T-helper 1 cell treated with Interleukin-12 subunit alpha and Interleukin-12 subunit beta and Interleukin-4 antibody, amounts not matched to agents 30 μg/mL and 1 μg/mL, for 36 hours (primary cell): ENCODE measurements around the gene SLMAP.

Experiments
- H3K27ac Mint-ChIP-seq: one replicate; pipeline ENCODE4 v1.8.0; 2021; ENCODE audit warnings: mild to moderate bottlenecking, mixed read lengths
- H3K27me3 Mint-ChIP-seq: one replicate; pipeline ENCODE4 v1.8.0; 2021; ENCODE audit warnings: low read depth, mixed read lengths
- H3K36me3 Mint-ChIP-seq: one replicate; pipeline ENCODE4 v1.8.0; 2021; ENCODE audit warnings: low read depth, mixed read lengths
- H3K4me1 Mint-ChIP-seq: one replicate; pipeline ENCODE4 v1.8.0; 2021; ENCODE audit warnings: low read depth, mixed read lengths
- H3K4me3 Mint-ChIP-seq: one replicate; pipeline ENCODE4 v1.8.0; 2021; ENCODE audit warnings: mild to moderate bottlenecking, moderate library complexity, mixed read lengths
- H3K9me3 Mint-ChIP-seq: one replicate; pipeline ENCODE4 v1.8.0; 2021; ENCODE audit warnings: mixed read lengths

SLMAP gene

DNA sequence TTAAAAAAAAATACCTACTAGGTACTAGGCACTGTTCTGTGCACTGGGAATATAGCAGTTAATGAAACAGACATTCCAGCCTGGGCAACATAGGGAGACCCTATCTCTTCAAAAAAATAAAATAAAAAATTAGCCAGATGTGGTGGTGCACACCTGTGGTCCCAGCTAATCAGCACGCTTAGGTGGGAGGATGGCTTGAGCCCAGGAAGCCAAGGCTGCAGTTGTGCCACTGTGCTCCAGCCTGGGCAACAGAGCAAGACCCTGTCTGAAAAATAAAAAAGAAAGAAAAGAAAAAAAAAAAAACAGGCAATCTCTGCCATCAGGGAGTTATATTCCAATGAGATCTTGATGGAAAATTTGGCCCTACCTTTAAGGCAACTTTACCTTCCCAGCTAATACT, 137.0 kb downstream of the SLMAP start:
- Mint-ChIP-seq H3K4me1 (no peaks in the 10 kb centered on the region), H3K36me3 (peaks cover 7% of the 10 kb centered on the region), H3K27ac (no peak overlapping the region), H3K9me3 (no peaks in the 10 kb centered on the region), H3K4me3 (no peak overlapping the region), H3K27me3 (no peaks in the 10 kb centered on the region)

DNA sequence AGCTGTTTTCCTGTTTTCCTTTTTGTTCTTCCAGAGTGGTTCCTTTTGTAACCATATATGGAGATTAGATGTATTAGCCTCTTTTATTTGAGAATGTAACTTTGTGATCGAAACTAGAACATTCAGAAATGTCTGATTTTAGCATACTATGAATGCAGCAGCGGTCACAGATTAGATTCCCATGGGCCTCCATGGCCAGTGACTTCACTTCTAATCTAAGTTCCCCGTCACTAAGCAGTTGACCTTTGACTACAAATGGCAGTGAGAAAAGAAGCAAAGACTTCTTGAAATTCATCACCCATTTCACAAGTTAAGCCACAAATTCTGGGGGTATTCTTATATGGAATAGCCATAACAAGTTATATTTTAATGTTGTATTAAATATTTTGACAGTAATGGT, 137.6 kb downstream of the SLMAP start:
- Mint-ChIP-seq H3K4me1 (no peaks in the 10 kb centered on the region), H3K9me3 (no peaks in the 10 kb centered on the region), H3K36me3 (peaks cover 7% of the 10 kb centered on the region), H3K27me3 (no peaks in the 10 kb centered on the region), H3K4me3 (no peak overlapping the region), H3K27ac (no peak overlapping the region)

DNA sequence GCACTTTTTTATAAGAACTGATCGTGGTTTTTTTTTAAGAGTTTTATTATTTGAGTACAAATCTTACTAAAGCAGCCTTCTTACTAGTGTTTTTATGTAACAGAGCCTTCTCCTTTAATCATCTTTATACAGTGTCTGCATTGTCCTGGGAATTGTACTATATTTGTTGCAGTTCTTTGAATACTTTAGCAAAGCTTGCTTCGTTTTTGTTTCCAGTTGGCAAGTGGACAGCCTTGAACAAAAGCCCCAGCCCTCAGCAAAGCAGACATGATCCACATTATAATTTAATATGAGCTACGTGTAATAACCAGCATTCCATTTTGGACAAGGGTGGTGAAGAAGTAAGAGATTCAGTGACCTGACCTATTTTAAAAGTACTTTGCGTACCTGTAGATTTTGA, 139.9 kb downstream of the SLMAP start:
- peaks cover 2% of the 10 kb centered on the region for H3K4me1 Mint-ChIP-seq
- peaks cover under 1% of the 10 kb centered on the region for H3K9me3 Mint-ChIP-seq
- no peaks in the 10 kb centered on the region for H3K27me3 Mint-ChIP-seq
- H3K27ac Mint-ChIP-seq, result no peak overlapping the region
- H3K4me3 Mint-ChIP-seq, result no peak overlapping the region
- H3K36me3 Mint-ChIP-seq, result peaks cover 12% of the 10 kb centered on the region

DNA sequence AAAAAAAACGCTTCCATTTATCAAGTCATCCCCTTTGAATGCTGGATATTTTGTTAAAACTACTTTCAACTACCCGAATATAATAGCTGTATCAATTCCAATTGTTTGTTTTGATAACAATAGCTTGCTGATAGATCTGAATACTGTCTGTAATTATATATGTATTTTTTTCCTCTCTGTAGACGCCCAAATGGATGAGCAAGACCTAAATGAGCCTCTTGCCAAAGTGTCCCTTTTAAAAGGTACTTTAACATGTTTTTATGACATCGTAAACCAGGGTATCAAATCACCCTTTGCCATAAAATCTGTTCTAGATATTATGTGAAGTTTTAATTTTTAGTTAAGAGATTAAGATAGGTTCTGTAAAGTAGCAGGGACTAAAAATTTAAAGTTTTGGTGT, 140.6 kb downstream of the SLMAP start:
- H3K9me3 Mint-ChIP-seq, result peaks cover 5% of the 10 kb centered on the region
- no peaks in the 10 kb centered on the region for H3K27me3 Mint-ChIP-seq
- H3K27ac Mint-ChIP-seq, result no peak overlapping the region
- peaks cover 2% of the 10 kb centered on the region for H3K4me1 Mint-ChIP-seq
- H3K36me3 Mint-ChIP-seq, result peaks cover 17% of the 10 kb centered on the region
- H3K4me3 Mint-ChIP-seq, result no peak overlapping the region

DNA sequence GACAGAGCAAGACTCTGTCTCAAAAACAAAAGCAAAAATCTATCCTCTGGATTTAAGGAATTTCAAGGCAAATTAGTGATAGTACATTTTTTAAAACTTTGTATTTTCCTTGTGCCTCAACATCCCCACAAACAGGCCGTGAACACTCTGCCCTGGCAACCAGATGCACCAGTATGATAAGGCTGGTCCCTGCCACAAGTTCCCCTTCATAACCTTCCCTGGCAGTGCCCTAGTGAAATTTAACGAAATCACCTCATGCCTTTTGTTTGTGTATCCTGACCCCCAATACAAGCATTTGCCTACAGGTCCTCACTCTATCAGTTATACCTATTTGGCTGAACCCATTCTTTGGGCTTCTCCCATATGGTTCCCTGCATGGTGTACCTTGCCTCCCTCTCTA, 144.7 kb downstream of the SLMAP start:
- Mint-ChIP-seq H3K27me3 (no peaks in the 10 kb centered on the region), H3K27ac (no peak overlapping the region), H3K4me1 (peaks cover 2% of the 10 kb centered on the region), H3K9me3 (peaks cover 5% of the 10 kb centered on the region), H3K4me3 (no peak overlapping the region), H3K36me3 (peaks cover 23% of the 10 kb centered on the region)

DNA sequence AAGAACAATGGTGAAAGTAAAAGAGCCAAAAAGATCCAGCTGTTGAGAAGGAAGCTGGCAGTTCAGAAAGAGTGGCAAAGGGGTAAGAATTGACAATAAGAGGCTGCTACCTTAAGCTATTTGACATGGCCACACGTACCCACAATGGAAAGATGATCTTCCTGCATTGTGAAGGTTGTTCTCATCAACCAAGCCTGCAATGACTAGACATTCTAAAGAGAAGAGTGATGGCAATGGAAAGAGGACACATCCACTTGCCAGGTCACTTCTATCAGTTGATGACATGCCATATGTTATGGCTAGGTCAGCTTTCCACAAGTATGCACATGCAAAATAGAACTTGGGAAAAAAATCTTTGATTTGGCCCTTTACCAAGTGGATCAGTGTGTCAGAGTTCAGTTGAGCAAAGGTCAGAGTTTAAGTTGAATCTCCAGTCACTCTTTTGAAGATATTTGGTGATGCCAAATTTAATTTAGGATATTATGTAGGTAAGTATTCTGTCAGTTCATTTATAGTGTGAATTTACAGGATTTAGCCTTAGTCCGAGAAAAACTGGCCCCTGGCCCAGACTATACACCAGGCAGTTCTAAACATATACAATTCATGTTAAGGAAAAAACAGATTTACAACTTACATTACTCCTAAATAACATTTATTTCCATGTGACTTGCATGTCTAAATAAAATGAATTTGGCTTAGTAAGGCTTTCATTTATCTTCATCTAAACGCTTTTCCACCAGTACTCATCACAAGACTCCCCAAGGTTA, 147.2 kb downstream of the SLMAP start:
- Mint-ChIP-seq H3K4me3 (no peak overlapping the region), H3K36me3 (peaks cover 22% of the 10 kb centered on the region), H3K4me1 (peaks cover 2% of the 10 kb centered on the region), H3K9me3 (peaks cover 5% of the 10 kb centered on the region), H3K27me3 (no peaks in the 10 kb centered on the region), H3K27ac (no peak overlapping the region)

DNA sequence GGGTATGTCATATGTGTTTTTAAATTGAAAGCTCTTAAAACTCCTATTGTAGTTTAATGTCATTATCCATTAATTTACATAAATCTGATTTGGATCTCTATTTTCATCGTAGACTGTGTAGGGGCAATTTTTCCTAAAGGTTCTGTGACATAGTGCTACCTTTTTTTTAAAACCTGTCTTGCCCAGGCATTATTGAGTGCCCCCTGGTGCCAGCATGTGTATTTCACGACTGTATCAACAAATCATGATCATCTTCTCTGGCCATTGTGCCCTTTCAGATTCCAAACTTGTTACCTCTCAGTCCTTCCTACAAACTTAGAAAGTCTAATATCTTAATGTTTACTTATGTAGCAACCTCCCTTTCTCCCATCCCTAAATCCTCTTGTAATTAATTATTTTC, 154.9 kb downstream of the SLMAP start:
- Mint-ChIP-seq H3K36me3 (peaks cover 18% of the 10 kb centered on the region), H3K27me3 (no peaks in the 10 kb centered on the region), H3K4me3 (no peak overlapping the region), H3K4me1 (peaks cover 2% of the 10 kb centered on the region), H3K27ac (no peak overlapping the region), H3K9me3 (no peaks in the 10 kb centered on the region)

DNA sequence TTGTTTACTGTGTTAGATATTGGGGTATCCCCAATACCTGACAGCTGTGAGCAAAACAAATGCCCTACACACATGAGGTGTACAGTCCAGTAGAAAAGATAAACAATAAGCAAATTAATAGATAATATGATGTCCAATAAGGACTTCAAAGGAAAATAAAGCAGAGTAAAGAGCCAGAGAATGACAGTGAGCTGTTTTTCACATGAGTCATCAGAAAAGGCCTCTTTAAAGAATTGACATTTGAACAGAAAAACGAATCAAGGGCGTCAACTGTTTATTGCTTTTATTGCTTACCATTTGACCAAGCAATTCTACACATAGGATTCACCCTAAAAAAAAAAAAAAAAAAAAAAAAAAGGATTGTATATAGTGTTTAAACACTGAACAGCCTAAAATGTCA, 155.5 kb downstream of the SLMAP start:
- peaks cover 2% of the 10 kb centered on the region for H3K4me1 Mint-ChIP-seq
- H3K27me3 Mint-ChIP-seq, result no peaks in the 10 kb centered on the region
- H3K36me3 Mint-ChIP-seq, result peaks cover 24% of the 10 kb centered on the region
- H3K9me3 Mint-ChIP-seq, result no peaks in the 10 kb centered on the region
- no peak overlapping the region for H3K27ac Mint-ChIP-seq
- H3K4me3 Mint-ChIP-seq, result no peak overlapping the region

DNA sequence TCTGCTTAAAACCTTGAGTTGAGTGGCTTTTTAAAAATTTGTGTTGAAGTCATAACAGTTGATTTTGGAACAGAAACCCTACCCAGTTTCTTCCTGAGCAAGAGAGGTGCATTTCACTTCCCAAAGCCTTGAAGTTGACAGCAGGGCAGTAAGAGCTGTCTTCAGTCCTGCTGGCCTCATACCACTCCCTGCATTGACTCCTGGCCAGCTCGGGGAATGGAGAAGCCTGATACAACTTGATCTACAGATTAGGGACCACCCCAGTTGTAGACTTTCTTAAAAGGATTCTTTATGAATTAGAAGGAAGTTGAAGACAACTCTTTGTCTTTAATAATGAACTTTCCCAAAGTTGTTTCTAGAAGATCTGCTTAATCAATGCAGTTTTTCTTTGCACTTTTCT, 161.5 kb downstream of the SLMAP start:
- peaks cover under 1% of the 10 kb centered on the region for H3K4me1 Mint-ChIP-seq
- peaks cover 46% of the 10 kb centered on the region for H3K36me3 Mint-ChIP-seq
- H3K4me3 Mint-ChIP-seq, result no peak overlapping the region
- no peaks in the 10 kb centered on the region for H3K27me3 Mint-ChIP-seq
- no peak overlapping the region for H3K27ac Mint-ChIP-seq
- no peaks in the 10 kb centered on the region for H3K9me3 Mint-ChIP-seq

DNA sequence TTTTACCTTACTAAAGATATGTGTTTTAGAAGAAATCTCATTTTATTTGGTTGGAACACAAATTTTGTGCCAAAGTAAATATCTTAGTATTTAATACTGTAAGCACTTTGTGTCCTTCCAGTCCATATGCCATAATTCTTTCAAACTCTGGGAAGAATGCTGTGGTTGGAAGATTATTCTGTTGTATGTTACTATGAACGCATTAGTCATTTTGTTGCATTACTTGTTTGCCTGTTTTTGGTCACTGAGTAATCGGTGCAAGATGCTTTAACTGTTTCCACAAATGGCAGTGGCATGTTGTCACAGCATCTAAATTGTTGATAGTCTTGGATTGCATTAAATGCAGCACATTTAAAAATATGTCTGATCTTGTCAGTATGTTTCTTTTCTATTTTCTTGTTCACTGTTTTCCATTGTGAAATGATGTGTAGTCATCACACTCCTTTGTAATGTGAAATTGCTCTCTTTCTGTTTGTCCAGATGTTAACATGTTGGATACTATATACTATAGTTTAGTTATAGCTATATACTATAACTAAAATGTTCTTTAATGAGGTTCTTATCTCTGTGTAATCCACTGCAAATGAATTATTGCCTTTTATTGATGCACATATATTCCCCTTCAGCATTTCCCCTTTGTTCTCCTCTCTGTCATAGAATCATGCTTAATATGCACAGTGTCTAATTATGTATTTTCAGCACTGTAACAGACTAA, 162.2 kb downstream of the SLMAP start:
- peaks cover 3% of the 10 kb centered on the region for H3K4me1 Mint-ChIP-seq
- H3K27ac Mint-ChIP-seq, result no peak overlapping the region
- H3K4me3 Mint-ChIP-seq, result no peak overlapping the region

DNA sequence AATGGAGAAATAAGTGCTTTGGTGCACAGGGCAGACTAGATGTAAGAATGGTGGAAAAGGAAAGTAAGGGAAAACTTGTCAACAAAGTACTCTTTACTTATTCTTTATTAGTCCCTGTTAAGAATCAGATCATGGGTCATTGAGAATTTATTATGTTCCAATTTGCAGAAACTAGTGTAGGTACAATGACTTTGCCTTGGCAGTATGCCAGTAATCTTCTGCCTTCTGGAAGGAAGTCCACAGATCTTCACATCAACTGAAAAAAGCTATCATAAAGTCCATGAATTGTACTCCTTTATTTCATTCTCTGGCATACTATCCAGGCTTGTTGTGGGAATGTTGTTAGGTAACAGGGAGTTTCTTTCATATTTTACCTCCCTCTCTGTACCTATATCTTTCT, 163.9 kb downstream of the SLMAP start:
- no peaks in the 10 kb centered on the region for H3K27me3 Mint-ChIP-seq
- H3K27ac Mint-ChIP-seq, result no peak overlapping the region
- peaks cover 50% of the 10 kb centered on the region for H3K36me3 Mint-ChIP-seq
- no peak overlapping the region for H3K4me3 Mint-ChIP-seq
- no peaks in the 10 kb centered on the region for H3K9me3 Mint-ChIP-seq
- peaks cover 3% of the 10 kb centered on the region for H3K4me1 Mint-ChIP-seq

More for the DNA sequence above, 162.2 kb downstream of the SLMAP start:
- no peaks in the 10 kb centered on the region for H3K9me3 Mint-ChIP-seq
- H3K27me3 Mint-ChIP-seq, result no peaks in the 10 kb centered on the region
- peaks cover 52% of the 10 kb centered on the region for H3K36me3 Mint-ChIP-seq

DNA sequence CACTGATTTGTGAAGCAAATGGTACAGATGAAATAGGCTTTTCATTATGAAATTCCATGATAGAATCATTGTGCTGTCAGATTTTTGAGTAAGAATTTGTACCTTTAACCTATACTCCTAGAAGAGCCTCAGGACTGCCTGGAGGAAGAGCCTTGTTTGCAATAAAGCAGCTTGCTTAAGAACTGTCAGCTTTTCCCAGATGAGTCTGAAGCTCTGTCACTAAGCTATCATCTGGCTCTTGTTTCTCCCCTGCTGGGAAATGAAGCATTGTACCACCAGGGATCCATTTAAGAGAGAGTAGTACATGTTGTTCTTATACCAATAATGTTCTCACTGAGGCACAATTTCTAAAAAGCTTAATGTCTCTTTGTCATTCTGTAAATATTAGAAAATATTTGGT, 167.0 kb downstream of the SLMAP start:
- Mint-ChIP-seq H3K9me3 (no peaks in the 10 kb centered on the region), H3K36me3 (peaks cover 38% of the 10 kb centered on the region), H3K4me3 (no peak overlapping the region), H3K27me3 (no peaks in the 10 kb centered on the region), H3K4me1 (peaks cover 3% of the 10 kb centered on the region), H3K27ac (no peak overlapping the region)

DNA sequence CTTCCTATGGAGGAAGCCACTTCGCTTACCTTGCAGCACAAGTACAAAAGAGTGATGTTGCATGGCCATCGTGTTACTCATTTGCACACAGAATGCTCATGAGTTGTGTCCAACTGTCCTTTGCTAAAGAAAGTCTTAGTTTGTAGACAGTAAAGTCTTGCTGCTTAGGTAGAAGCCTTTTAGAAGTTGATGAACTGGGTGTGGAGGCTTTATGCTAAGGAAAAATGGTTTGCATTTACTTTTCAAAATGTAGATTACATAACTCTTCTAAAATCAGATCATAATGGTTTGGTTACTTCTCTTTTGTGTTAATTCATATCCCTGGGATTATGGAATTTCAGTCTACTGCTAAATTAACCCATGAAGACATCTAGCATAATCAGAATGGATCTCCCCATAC, 167.6 kb downstream of the SLMAP start:
- Mint-ChIP-seq H3K27ac (no peak overlapping the region), H3K4me1 (peaks cover 3% of the 10 kb centered on the region), H3K36me3 (peaks cover 38% of the 10 kb centered on the region), H3K9me3 (no peaks in the 10 kb centered on the region), H3K4me3 (no peak overlapping the region), H3K27me3 (no peaks in the 10 kb centered on the region)

DNA sequence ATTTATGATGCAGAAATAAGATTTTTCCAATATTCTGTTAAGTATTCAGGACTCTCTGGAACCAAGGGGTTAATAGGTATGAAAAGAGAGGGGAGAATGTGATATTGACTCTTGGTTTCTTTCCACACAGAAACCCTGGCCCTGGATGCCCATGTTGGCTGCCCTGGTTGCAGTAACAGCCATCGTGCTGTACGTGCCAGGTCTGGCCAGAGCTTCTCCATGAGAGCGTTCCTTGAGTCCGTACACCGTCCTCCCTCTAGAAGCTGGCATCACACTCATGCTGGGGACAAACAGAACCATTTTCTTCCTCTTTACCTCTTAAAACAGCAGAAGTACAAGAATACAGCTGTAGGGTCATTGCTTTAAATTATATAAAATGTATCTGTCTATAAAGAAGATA, 171.1 kb downstream of the SLMAP start:
- H3K9me3 Mint-ChIP-seq, result no peaks in the 10 kb centered on the region
- no peak overlapping the region for H3K27ac Mint-ChIP-seq
- H3K4me3 Mint-ChIP-seq, result no peak overlapping the region
- peaks cover 3% of the 10 kb centered on the region for H3K4me1 Mint-ChIP-seq
- no peaks in the 10 kb centered on the region for H3K27me3 Mint-ChIP-seq
- peaks cover 29% of the 10 kb centered on the region for H3K36me3 Mint-ChIP-seq

DNA sequence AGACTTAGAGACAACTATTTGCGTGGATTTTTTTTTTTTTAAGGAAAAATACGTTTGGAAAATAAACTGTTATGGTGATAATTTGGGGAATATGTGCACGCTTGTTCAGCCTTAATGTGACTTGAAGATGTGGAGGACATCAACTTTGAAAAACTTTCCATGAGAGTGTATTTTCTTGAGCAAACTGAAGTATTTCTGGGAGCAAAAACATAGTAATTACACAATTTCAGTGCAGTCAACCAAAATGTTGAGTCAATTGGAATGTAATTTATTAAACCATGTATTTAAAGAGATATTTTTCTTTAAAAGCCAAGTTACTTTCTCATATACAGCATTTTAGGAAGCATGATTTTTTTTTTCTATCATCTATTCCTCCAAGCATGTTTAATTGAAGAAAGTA, 171.8 kb downstream of the SLMAP start:
- H3K27me3 Mint-ChIP-seq, result no peaks in the 10 kb centered on the region
- no peaks in the 10 kb centered on the region for H3K9me3 Mint-ChIP-seq
- no peak overlapping the region for H3K27ac Mint-ChIP-seq
- peaks cover 25% of the 10 kb centered on the region for H3K36me3 Mint-ChIP-seq
- no peak overlapping the region for H3K4me3 Mint-ChIP-seq
- H3K4me1 Mint-ChIP-seq, result no peaks in the 10 kb centered on the region
